Natural killer cell (primary cell): ENCODE results near the gene OR52R1. TPM values are rescaled to one million over a fixed set of nuclear protein-coding genes. Genes with fewer than 3 reads are reported as not detected.

Experiments
- ATAC-seq, 3 donors: fragments of 150-1000 bp in 2 of 3; fragments of 200-7000 bp in 1 of 3; cut with Tn5 transposase; 1 replicate in 1 of 3; 2 replicates in 2 of 3; pipeline ENCODE4 v1.10.0; 2021; ENCODE audit warnings: mild to moderate bottlenecking in 2 of 3, moderate library complexity in 2 of 3
- DNase-seq, 2 donors: peaks; one replicate each; pipeline versions ENCODE4 v3.0.0 to v3.0.0-alpha.2; 2013 to 2021; ENCODE audit warnings: mixed read lengths in 1 of 2
- H3K27ac ChIP-seq: one replicate; pipeline ENCODE4 v1.5.1; 2013; ENCODE audit warnings: mild to moderate bottlenecking, low read length
- H3K27me3 ChIP-seq: one replicate; pipeline ENCODE4 v1.6.1; 2013; ENCODE audit warnings: low read length; ENCODE audit not compliant: control insufficient read depth, insufficient read depth
- H3K36me3 ChIP-seq: one replicate; pipeline ENCODE4 v1.6.1; 2013; ENCODE audit warnings: low read length; ENCODE audit not compliant: control insufficient read depth, insufficient read depth
- H3K4me1 ChIP-seq: one replicate; pipeline ENCODE4 v1.6.1; 2013; ENCODE audit warnings: low read length; ENCODE audit not compliant: control insufficient read depth, insufficient read depth
- H3K4me3 ChIP-seq: one replicate; pipeline ENCODE4 v1.5.1; 2013; ENCODE audit warnings: low read length
- H3K9me3 ChIP-seq: one replicate; pipeline ENCODE4 v1.6.1; 2013; ENCODE audit warnings: low read length; ENCODE audit not compliant: control insufficient read depth, insufficient read depth
- H3K27ac Mint-ChIP-seq, 2 donors: one replicate each; pipeline ENCODE4 v1.8.0; 2022; ENCODE audit warnings: mild to moderate bottlenecking in 2 of 2, mixed read lengths in 2 of 2, moderate library complexity in 1 of 2
- H3K27me3 Mint-ChIP-seq, 2 donors: one replicate each; pipeline ENCODE4 v1.8.0; 2022; ENCODE audit warnings: low read depth in 2 of 2, mixed read lengths in 2 of 2
- H3K36me3 Mint-ChIP-seq: one replicate; pipeline ENCODE4 v1.8.0; 2022; ENCODE audit warnings: mixed read lengths
- H3K4me1 Mint-ChIP-seq, 2 donors: one replicate each; pipeline ENCODE4 v1.8.0; 2022; ENCODE audit warnings: mixed read lengths in 2 of 2
- H3K4me3 Mint-ChIP-seq: one replicate; pipeline ENCODE4 v1.8.0; 2022; ENCODE audit warnings: mild to moderate bottlenecking, moderate library complexity, mixed read lengths
- H3K9me3 Mint-ChIP-seq, 2 donors: one replicate each; pipeline ENCODE4 v1.8.0; 2022; ENCODE audit warnings: mixed read lengths in 2 of 2
- whole genome bisulfite sequencing: methylation state at CpG from one replicate; pipeline ENCODE4 v1.1.7; 2013; ENCODE audit warnings: missing lambda C conversion rate; ENCODE audit not compliant: insufficient coverage; 5-methylcytosine and 5-hydroxymethylcytosine counted together
- intact Hi-C: fragments of 100-400 bp; cut with micrococcal nuclease; formaldehyde crosslinking; loops from one replicate; pipeline ENCODE4 v1.14.2; 2022
- total RNA-seq, 4 donors: library from RNA; stranded (reverse); fragments of 120-200 nt in 1 of 4; gene quantifications; one replicate each; pipeline versions ENCODE4 v1.2.3 to v1.2.4, GENCODE V29; 2013 to 2022
- TF ChIP-seq, protein P1 (sequence below): fragments of 200-600 bp; IDR thresholded peaks from one replicate; pipeline ENCODE4 v1.8.0; 2022; ENCODE audit warnings: antibody characterized with exemption

The OR52R1 gene
- total RNA-seq, 3 donors from 2014 or later (not counting 1 experiment from before 2014, with no cell fraction given) = not detected

DNA sequence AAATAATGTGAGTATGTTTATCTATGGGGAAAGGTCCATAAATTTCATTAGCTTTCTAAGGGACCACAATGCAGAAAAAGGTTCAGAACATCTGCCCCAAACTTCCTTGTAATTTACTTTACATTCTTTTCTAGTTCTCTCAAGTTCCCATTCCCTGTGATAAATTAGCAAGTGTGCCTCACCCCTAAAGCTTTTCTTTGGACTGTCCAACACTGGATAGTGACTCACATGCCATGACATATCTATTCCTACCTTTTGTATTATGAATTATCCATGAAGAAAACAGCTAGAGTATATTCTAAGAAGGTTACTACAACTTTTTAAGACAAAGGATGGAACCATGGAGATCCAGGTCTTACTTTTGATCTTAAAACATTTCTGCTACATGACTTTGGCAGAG lies 36.1 kb downstream of the OR52R1 start:
- H3K27ac ChIP-seq = no peak overlapping the region
- no peak overlapping the region for H3K4me3 Mint-ChIP-seq
- H3K4me3 ChIP-seq = no peak overlapping the region
- no peaks in the 10 kb centered on the region for H3K4me1 ChIP-seq
- H3K4me1 Mint-ChIP-seq = no peaks in the 10 kb centered on the region
- H3K9me3 ChIP-seq = no peaks in the 10 kb centered on the region
- intact Hi-C loops = no loop called here
- TF ChIP-seq, protein P1, sequence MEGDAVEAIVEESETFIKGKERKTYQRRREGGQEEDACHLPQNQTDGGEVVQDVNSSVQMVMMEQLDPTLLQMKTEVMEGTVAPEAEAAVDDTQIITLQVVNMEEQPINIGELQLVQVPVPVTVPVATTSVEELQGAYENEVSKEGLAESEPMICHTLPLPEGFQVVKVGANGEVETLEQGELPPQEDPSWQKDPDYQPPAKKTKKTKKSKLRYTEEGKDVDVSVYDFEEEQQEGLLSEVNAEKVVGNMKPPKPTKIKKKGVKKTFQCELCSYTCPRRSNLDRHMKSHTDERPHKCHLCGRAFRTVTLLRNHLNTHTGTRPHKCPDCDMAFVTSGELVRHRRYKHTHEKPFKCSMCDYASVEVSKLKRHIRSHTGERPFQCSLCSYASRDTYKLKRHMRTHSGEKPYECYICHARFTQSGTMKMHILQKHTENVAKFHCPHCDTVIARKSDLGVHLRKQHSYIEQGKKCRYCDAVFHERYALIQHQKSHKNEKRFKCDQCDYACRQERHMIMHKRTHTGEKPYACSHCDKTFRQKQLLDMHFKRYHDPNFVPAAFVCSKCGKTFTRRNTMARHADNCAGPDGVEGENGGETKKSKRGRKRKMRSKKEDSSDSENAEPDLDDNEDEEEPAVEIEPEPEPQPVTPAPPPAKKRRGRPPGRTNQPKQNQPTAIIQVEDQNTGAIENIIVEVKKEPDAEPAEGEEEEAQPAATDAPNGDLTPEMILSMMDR = no peak
- H3K27ac Mint-ChIP-seq = no peak overlapping the region
- no peaks in the 10 kb centered on the region for H3K27me3 Mint-ChIP-seq
- no peaks in the 10 kb centered on the region for H3K9me3 Mint-ChIP-seq
- no peaks in the 10 kb centered on the region for H3K36me3 ChIP-seq
- no peak for ATAC-seq
- H3K36me3 Mint-ChIP-seq = no peaks in the 10 kb centered on the region
- no peaks in the 10 kb centered on the region for H3K27me3 ChIP-seq
- no peak for DNase-seq

DNA sequence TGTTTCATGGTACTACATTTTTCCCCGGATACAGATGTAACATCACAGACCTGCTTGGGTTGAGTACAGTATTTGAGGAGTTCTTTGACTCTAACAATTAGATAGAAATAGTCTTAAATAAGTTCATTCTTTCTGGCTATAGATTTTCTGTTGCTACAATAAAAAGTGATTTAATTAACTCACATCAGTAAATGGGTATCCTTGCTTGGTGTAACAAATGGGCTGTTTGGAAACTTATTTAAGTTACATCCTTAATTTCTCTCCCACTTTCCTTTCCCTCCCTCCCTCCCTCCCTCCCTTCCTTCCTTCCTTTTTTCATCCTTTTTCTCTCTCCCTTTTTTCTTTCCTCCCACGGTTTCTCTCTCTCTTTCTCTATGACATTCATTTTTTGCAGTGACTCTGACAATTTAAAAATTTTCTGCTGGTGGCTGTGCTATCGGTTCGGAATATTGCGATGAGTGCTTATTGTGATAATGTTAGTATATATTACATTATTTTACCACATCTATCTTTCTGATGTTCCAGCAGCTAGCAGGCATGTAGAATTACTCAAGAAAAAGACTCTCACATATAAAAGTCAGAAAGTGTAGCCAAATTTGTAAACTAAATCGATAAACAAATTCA lies 37.6 kb downstream of the OR52R1 start:
- no peak for DNase-seq
- H3K27me3 Mint-ChIP-seq = no peaks in the 10 kb centered on the region
- 88% methylated on average over 2 of the region's 6 CpGs for WGBS
- no peaks in the 10 kb centered on the region for H3K9me3 Mint-ChIP-seq
- H3K27ac Mint-ChIP-seq = no peak overlapping the region
- no peak for ATAC-seq
- Histone ChIP-seq H3K27me3 (no peaks in the 10 kb centered on the region), H3K9me3 (no peaks in the 10 kb centered on the region), H3K4me1 (no peaks in the 10 kb centered on the region), H3K4me3 (no peak overlapping the region), H3K36me3 (no peaks in the 10 kb centered on the region), H3K27ac (no peak overlapping the region)
- no peaks in the 10 kb centered on the region for H3K4me1 Mint-ChIP-seq
- H3K4me3 Mint-ChIP-seq = no peak overlapping the region
- TF ChIP-seq, protein P1 = no peak
- H3K36me3 Mint-ChIP-seq = no peaks in the 10 kb centered on the region
- intact Hi-C loops = no loop called here

DNA sequence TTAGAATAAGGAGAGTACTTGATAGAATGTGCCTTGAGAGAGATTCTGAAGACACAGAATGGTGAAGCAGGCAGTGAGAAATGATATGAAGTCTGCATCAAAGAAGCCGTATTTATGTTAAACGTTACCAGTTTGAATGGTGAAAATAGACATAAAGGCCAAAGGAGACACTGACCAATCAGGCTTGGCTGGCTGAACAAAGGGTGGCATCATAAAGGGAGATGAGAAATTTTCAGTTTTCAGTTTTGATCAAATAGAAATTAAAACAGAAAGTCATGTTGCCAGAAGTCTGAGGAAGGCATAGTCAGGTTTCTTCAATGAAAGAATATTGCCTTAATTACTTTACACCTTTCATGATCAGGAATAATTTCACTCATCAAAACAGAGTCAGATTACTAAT lies 41.1 kb downstream of the OR52R1 start:
- no peaks in the 10 kb centered on the region for H3K36me3 Mint-ChIP-seq
- H3K27me3 ChIP-seq = no peaks in the 10 kb centered on the region
- H3K4me1 Mint-ChIP-seq = no peaks in the 10 kb centered on the region
- no peaks in the 10 kb centered on the region for H3K9me3 ChIP-seq
- intact Hi-C loops = no loop called here
- WGBS = 72% methylated on average over 2 of the region's 2 CpGs
- no peak for DNase-seq
- ATAC-seq = no peak
- no peaks in the 10 kb centered on the region for H3K36me3 ChIP-seq
- TF ChIP-seq, protein P1 = no peak
- no peak overlapping the region for H3K27ac ChIP-seq
- no peaks in the 10 kb centered on the region for H3K27me3 Mint-ChIP-seq
- no peak overlapping the region for H3K4me3 Mint-ChIP-seq
- H3K9me3 Mint-ChIP-seq = no peaks in the 10 kb centered on the region
- H3K27ac Mint-ChIP-seq = no peak overlapping the region
- H3K4me1 ChIP-seq = no peaks in the 10 kb centered on the region
- H3K4me3 ChIP-seq = no peak overlapping the region

Other genes with a start within 250 kb of the OR52R1 start
- not detected for gene OR52I2, start 222.6 kb downstream of the OR52R1 start, total RNA-seq
- not detected for gene OR52I1, start 210.3 kb downstream of the OR52R1 start, total RNA-seq
- gene TRIM68, start 196.1 kb downstream of the OR52R1 start, total RNA-seq = 10 to 100 TPM in 1 of 3 donors, 1 to 10 TPM in 2; 7.6 to 14.7 (median 9.8) TPM
- gene OR51D1, start 166.9 kb downstream of the OR52R1 start, total RNA-seq = not detected
- not detected for gene OR51E1, start 160.4 kb downstream of the OR52R1 start, total RNA-seq
- gene OR51E2, start 106.5 kb downstream of the OR52R1 start, total RNA-seq = not detected
- not detected for gene MMP26, start 99.6 kb downstream of the OR52R1 start, total RNA-seq
- not detected for gene OR51F1, start 34.4 kb downstream of the OR52R1 start, total RNA-seq
- not detected for gene OR51F2, start 16.9 kb upstream of the OR52R1 start, total RNA-seq
- gene OR51S1, start 44.8 kb upstream of the OR52R1 start, total RNA-seq = not detected
- not detected for gene OR51T1, start 77.5 kb upstream of the OR52R1 start, total RNA-seq
- not detected for gene OR51A7, start 99.4 kb upstream of the OR52R1 start, total RNA-seq
- gene OR51G2, start 115.0 kb upstream of the OR52R1 start, total RNA-seq = not detected
- gene OR51G1, start 120.0 kb upstream of the OR52R1 start, total RNA-seq = not detected
- gene OR51A4, start 143.2 kb upstream of the OR52R1 start, total RNA-seq = not detected
- not detected for gene OR51A2, start 151.3 kb upstream of the OR52R1 start, total RNA-seq
- gene OR51L1, start 190.5 kb upstream of the OR52R1 start, total RNA-seq = not detected
- gene OR52J3, start 242.1 kb upstream of the OR52R1 start, total RNA-seq = not detected